HG03342 (cell line): ENCODE data around the gene VKORC1.

Experiments
- ATAC-seq: cut with Tn5 transposase; IDR thresholded peaks from one replicate; pipeline ENCODE4 v1.9.1; 2021; ENCODE audit warnings: mild to moderate bottlenecking, moderate library complexity; ENCODE audit not compliant: unreplicated experiment

VKORC1 gene

GRCh38 chr16:31130899-31131298 lies 36.3 kb upstream of the VKORC1 start:
- ATAC-seq: no peak

- no peak for ATAC-seq
Measured at GRCh38 chr16:31130336-31130891, 35.8 kb upstream of the VKORC1 start.

GRCh38 chr16:31129568-31130335 lies 35.2 kb upstream of the VKORC1 start:
- no peak for ATAC-seq

GRCh38 chr16:31128711-31129567 lies 34.3 kb upstream of the VKORC1 start:
- no peak for ATAC-seq

- no peak for ATAC-seq
Measured at GRCh38 chr16:31127182-31127581, 32.6 kb upstream of the VKORC1 start.

GRCh38 chr16:31125844-31126243 lies 31.2 kb upstream of the VKORC1 start:
- ATAC-seq: no peak

- no peak for ATAC-seq
Measured at GRCh38 chr16:31120129-31120528, 25.5 kb upstream of the VKORC1 start.

GRCh38 chr16:31118223-31119155 lies 23.9 kb upstream of the VKORC1 start:
- no peak for ATAC-seq

- peak; percentile 85 for ATAC-seq
Measured at GRCh38 chr16:31117384-31118222, 23.0 kb upstream of the VKORC1 start, which contains the start of gene KAT8. Gene KAT8 (plus strand): TSS chr16:31117664. CDS start chr16:31117682, 18 bp downstream.

GRCh38 chr16:31114468-31114867 lies 19.9 kb upstream of the VKORC1 start:
- ATAC-seq: no peak

GRCh38 chr16:31113121-31114120 lies 18.8 kb upstream of the VKORC1 start:
- ATAC-seq: no peak

GRCh38 chr16:31112711-31113110 lies 18.1 kb upstream of the VKORC1 start:
- ATAC-seq: no peak

- no peak for ATAC-seq
Measured at GRCh38 chr16:31111881-31112466, 17.4 kb upstream of the VKORC1 start.

GRCh38 chr16:31110106-31111034 lies 15.8 kb upstream of the VKORC1 start:
- ATAC-seq: no peak

GRCh38 chr16:31109622-31110021 lies 15.0 kb upstream of the VKORC1 start:
- no peak for ATAC-seq

GRCh38 chr16:31108794-31109558 lies 14.4 kb upstream of the VKORC1 start:
- no peak for ATAC-seq
